Neural crest cell (in vitro differentiated cells): Measurements from ENCODE around the gene CCDC87. TPM values are rescaled to one million over a fixed set of nuclear protein-coding genes. Genes with fewer than 3 reads are reported as not detected.

ENCODE experiments used
- DNase-seq: peaks from one replicate; pipeline ENCODE4 v3.0.0; 2021; ENCODE audit warnings: low read depth, mixed read lengths, low spot score
- H3K27ac Mint-ChIP-seq: one replicate; pipeline ENCODE4 v1.8.0; 2021; ENCODE audit warnings: mild to moderate bottlenecking, mixed read lengths; ENCODE audit not compliant: unreplicated experiment
- H3K27me3 Mint-ChIP-seq: 2 replicates; pipeline ENCODE4 v1.8.0; 2021; ENCODE audit warnings: low read depth, mild to moderate bottlenecking, mixed read lengths
- H3K36me3 Mint-ChIP-seq: 2 replicates; pipeline ENCODE4 v1.8.0; 2021; ENCODE audit warnings: low read depth, mild to moderate bottlenecking, mixed read lengths
- H3K4me1 Mint-ChIP-seq: 2 replicates; pipeline ENCODE4 v1.8.0; 2021; ENCODE audit warnings: mixed read lengths
- H3K4me3 Mint-ChIP-seq: one replicate; pipeline ENCODE4 v1.8.0; 2021; ENCODE audit warnings: mild to moderate bottlenecking, mixed read lengths
- H3K9me3 Mint-ChIP-seq: 2 replicates; pipeline ENCODE4 v1.8.0; 2021; ENCODE audit warnings: mixed read lengths
- CTCF ChIP-seq: fragments of 200-600 bp; sonication (generic); conservative IDR thresholded peaks from 2 replicates; pipeline ENCODE4 v1.5.0; 2021; ENCODE audit warnings: antibody characterized with exemption, mild to moderate bottlenecking
- total RNA-seq: library from RNA; stranded (reverse); gene quantifications from 2 replicates; pipeline ENCODE4 v1.2.1, GENCODE V29; 2021

The CCDC87 gene
- total RNA-seq, 1 donor from 2014 or later: 0.93 TPM

GRCh38 chr11:66600631-66601233, 7.9 kb upstream of the CCDC87 start:
- Mint-ChIP-seq H3K4me3 (no peak overlapping the region), H3K4me1 (no peaks in the 10 kb centered on the region), H3K27me3 (no peaks in the 10 kb centered on the region), H3K27ac (no peak overlapping the region), H3K36me3 (no peaks in the 10 kb centered on the region), H3K9me3 (no peaks in the 10 kb centered on the region)
- no peak for TF ChIP-seq CTCF
- no peak for DNase-seq

GRCh38 chr11:66600219-66600618, 7.4 kb upstream of the CCDC87 start:
- DNase-seq: no peak
- H3K4me3 Mint-ChIP-seq: no peak overlapping the region
- H3K36me3 Mint-ChIP-seq: no peaks in the 10 kb centered on the region
- TF ChIP-seq CTCF: no peak
- no peaks in the 10 kb centered on the region for H3K9me3 Mint-ChIP-seq
- H3K4me1 Mint-ChIP-seq: peaks cover 4% of the 10 kb centered on the region
- H3K27me3 Mint-ChIP-seq: no peaks in the 10 kb centered on the region
- no peak overlapping the region for H3K27ac Mint-ChIP-seq

GRCh38 chr11:66598993-66599392, 6.1 kb upstream of the CCDC87 start:
- H3K4me3 Mint-ChIP-seq: no peak overlapping the region
- H3K27me3 Mint-ChIP-seq: no peaks in the 10 kb centered on the region
- peaks cover 10% of the 10 kb centered on the region for H3K4me1 Mint-ChIP-seq
- H3K9me3 Mint-ChIP-seq: no peaks in the 10 kb centered on the region
- no peak overlapping the region for H3K27ac Mint-ChIP-seq
- no peak for DNase-seq
- no peaks in the 10 kb centered on the region for H3K36me3 Mint-ChIP-seq
- TF ChIP-seq CTCF: no peak

GRCh38 chr11:66595245-66595904, 2.5 kb upstream of the CCDC87 start:
- H3K27me3 Mint-ChIP-seq: no peaks in the 10 kb centered on the region
- DNase-seq: no peak
- H3K4me1 Mint-ChIP-seq: peaks cover 24% of the 10 kb centered on the region
- peaks cover 2% of the 10 kb centered on the region for H3K9me3 Mint-ChIP-seq
- TF ChIP-seq CTCF: no peak
- H3K27ac Mint-ChIP-seq: no peak overlapping the region
- peak overlapping the region; percentile 68 for H3K4me3 Mint-ChIP-seq
- peaks cover 4% of the 10 kb centered on the region for H3K36me3 Mint-ChIP-seq

- TF ChIP-seq CTCF: no peak
- peaks cover 7% of the 10 kb centered on the region for H3K9me3 Mint-ChIP-seq
- peak overlapping the region; percentile 99 for H3K27ac Mint-ChIP-seq
- DNase-seq: no peak
- H3K36me3 Mint-ChIP-seq: peaks cover 4% of the 10 kb centered on the region
- H3K4me1 Mint-ChIP-seq: peaks cover 24% of the 10 kb centered on the region
- no peaks in the 10 kb centered on the region for H3K27me3 Mint-ChIP-seq
- peak overlapping the region; percentile 96 for H3K4me3 Mint-ChIP-seq
These were observed 787 bp upstream of the CCDC87 start for GRCh38 chr11:66593650-66594049.
